GM23248 (cell line): ENCODE data around the gene CHN2. TPM values are rescaled to one million over a fixed set of nuclear protein-coding genes. Genes with fewer than 3 reads are reported as not detected.

Experiments used
- DNase-seq: peaks from one replicate; pipeline ENCODE4 v3.0.0-alpha.2; 2015
- H2AFZ ChIP-seq: fragments of 200-600 bp; sonication (generic); 2 replicates; pipeline ENCODE4 v1.6.1; 2016; ENCODE audit warnings: antibody characterized with exemption
- H3F3A ChIP-seq: fragments of 200-600 bp; sonication (generic); 2 replicates; pipeline ENCODE4 v1.6.1; 2016; ENCODE audit warnings: mild to moderate bottlenecking, antibody characterized with exemption, mixed run types; ENCODE audit not compliant: insufficient read depth
- H3K27ac ChIP-seq: fragments of 200-600 bp; sonication (generic); 2 replicates; pipeline ENCODE4 v1.5.1; 2016; ENCODE audit warnings: mild to moderate bottlenecking
- H3K27me3 ChIP-seq: fragments of 200-600 bp; sonication (generic); replicated peaks from 2 replicates; pipeline ENCODE4 v1.6.1; 2016; ENCODE audit warnings: mild to moderate bottlenecking; ENCODE audit not compliant: insufficient read depth
- H3K36me3 ChIP-seq: fragments of 200-600 bp; sonication (generic); 2 replicates; pipeline ENCODE4 v1.6.1; 2016; ENCODE audit warnings: low read depth, mild to moderate bottlenecking
- H3K4me1 ChIP-seq: fragments of 200-600 bp; sonication (generic); 2 replicates; pipeline ENCODE4 v1.6.1; 2016; ENCODE audit warnings: mild to moderate bottlenecking; ENCODE audit not compliant: insufficient read depth
- H3K4me2 ChIP-seq: fragments of 200-600 bp; sonication (generic); one replicate; pipeline ENCODE4 v1.6.1; 2016; ENCODE audit warnings: mild to moderate bottlenecking; ENCODE audit not compliant: unreplicated experiment
- H3K4me3 ChIP-seq: fragments of 200-600 bp; sonication (generic); 2 replicates; pipeline ENCODE4 v1.5.1; 2016; ENCODE audit warnings: mild to moderate bottlenecking
- H3K79me2 ChIP-seq: fragments of 200-600 bp; sonication (generic); 2 replicates; pipeline ENCODE4 v1.6.1; 2016; ENCODE audit warnings: mild to moderate bottlenecking; ENCODE audit not compliant: insufficient read depth
- H3K9ac ChIP-seq: fragments of 200-600 bp; sonication (generic); 2 replicates; pipeline ENCODE4 v1.6.1; 2016; ENCODE audit warnings: mild to moderate bottlenecking
- H3K9me2 ChIP-seq: fragments of 200-600 bp; sonication (generic); 2 replicates; pipeline ENCODE4 v1.6.1; 2016; ENCODE audit warnings: mixed run types, mild to moderate bottlenecking, moderate library complexity; ENCODE audit not compliant: insufficient read depth
- H3K9me3 ChIP-seq: fragments of 200-600 bp; sonication (generic); one replicate; pipeline ENCODE4 v1.6.1; 2017; ENCODE audit warnings: low read depth
- H4K20me1 ChIP-seq: fragments of 200-600 bp; sonication (generic); 2 replicates; pipeline ENCODE4 v1.6.0; 2016; ENCODE audit not compliant: insufficient read depth
- EZH2 ChIP-seq: fragments of 200-600 bp; sonication (generic); IDR thresholded peaks from 2 replicates; pipeline ENCODE4 v1.6.1; 2018; ENCODE audit warnings: antibody characterized with exemption, mild to moderate bottlenecking; ENCODE audit not compliant: insufficient read depth, poor library complexity, severe bottlenecking
- EZH2phosphoT487 ChIP-seq: fragments of 200-600 bp; sonication (generic); IDR thresholded peaks from 2 replicates; pipeline ENCODE4 v1.6.1; 2018; ENCODE audit warnings: antibody characterized with exemption, moderate library complexity, mild to moderate bottlenecking, low read depth; ENCODE audit not compliant: insufficient read depth
- WGBS, 2 experiments: methylation state at CpG; one replicate each; pipeline ENCODE4 v1.1.6; 2015 to 2017; ENCODE audit warnings: low lambda C conversion rate in 2 of 2, low coverage in 1 of 2; ENCODE audit errors: missing lambda C conversion rate in 2 of 2; 5-methylcytosine and 5-hydroxymethylcytosine counted together
- in situ Hi-C: fragments of 300-500 bp; cut with MboI; formaldehyde crosslinking; loops from 2 replicates; pipeline ENCODE4 v1.15.0; 2020
- polyA plus RNA-seq: library from polyadenylated mRNA; unstranded; fragments of >200 nt; fragmentation: Nextera tagmentation; extraction: Ambion mirVana; gene quantifications from 2 replicates; pipeline ENCODE4 v1.2.1, GENCODE V29; 2016
- total RNA-seq: library from RNA; depleted of rRNA; stranded (reverse); fragments of >200 nt; shearing (Covaris generic); gene quantifications from 2 replicates; pipeline ENCODE4 v1.2.3, GENCODE V29; 2014

Gene CHN2
- total and polyA plus RNA-seq, 2 experiments from 2014 or later: 1.5 to 2.3 TPM

DNA sequence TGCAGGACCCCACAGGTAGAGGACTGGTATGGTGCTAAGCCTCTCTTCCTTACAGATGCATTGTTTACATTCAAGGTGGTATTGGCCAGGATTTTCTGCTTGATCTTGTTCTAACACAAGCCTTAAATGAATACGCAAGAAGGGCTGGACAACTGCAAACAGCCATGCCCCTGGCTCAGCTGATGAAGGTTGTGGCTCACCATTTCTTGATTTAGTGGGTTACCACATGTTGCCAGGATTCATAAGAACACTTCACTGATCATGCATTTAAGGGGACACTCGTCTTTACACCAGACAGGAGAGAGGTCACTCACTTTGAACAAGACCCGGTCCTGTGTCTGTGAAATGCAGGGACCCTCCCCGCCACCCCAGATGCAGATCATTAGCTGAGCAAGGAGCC lies 82.2 kb downstream of the CHN2 start:
- 73 to 74% methylated on average over 4 of the region's 4 CpGs for WGBS, 2 experiments
- TF ChIP-seq EZH2 (no peak), EZH2phosphoT487 (no peak)
- in situ Hi-C loops: no loop called here

DNA sequence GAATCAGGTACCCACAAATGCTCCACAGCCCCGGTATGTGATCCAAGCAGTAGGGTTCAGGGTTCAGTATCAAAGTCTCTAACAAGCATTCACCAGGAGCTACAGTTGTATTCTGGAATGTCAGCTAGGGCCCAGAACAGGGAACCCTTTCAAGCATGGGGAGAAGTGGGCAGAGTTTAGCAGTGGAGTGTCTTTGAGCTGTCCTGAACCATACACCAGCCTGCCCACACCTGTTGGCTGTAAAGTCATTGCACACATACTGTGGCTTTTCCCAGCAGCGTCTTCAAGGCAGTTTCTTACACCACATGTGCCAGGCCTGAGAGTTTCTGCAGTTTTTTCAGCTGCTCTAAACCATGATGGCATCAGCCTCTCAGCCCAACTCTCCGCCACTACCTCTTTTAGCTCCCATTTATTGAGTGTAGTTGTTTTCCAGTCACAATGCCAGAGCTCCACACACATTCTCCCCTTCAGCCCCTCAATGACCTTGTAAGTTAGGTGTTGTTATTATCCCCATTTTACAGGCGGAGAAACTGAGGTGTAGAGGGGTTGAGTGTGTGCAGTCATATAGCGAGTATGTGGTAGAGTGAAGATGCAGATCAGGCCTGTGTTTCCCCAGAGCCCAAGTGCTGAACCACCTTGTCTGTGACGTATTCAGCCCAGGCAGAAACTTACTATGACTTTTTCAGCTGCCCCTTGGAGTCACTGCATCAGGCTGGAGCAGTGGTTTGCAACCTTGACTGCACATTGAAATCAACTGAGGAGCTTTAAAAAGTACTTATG lies 83.1 kb downstream of the CHN2 start:
- Histone ChIP-seq H3K4me1 (peaks cover 5% of the 10 kb centered on the region; the same call in 1 of the 2 replicates), H3K36me3 (no peaks in the 10 kb centered on the region), H4K20me1 (no peaks in the 10 kb centered on the region), H3K4me3 (no peak overlapping the region), H3K27ac (no peak overlapping the region), H3F3A (peaks cover 5% of the 10 kb centered on the region; the same call in 1 of the 2 replicates), H3K79me2 (no peaks in the 10 kb centered on the region), H3K9ac (no peak overlapping the region), H2AFZ (no peak overlapping the region), H3K4me2 (no peak overlapping the region), H3K27me3 (0 out of 2 replicates have a peak, but pooled peaks cover 7% of the 10 kb centered on the region), H3K9me2 (no peaks in the 10 kb centered on the region), H3K9me3 (no peaks in the 10 kb centered on the region)
- 82 to 88% methylated on average over 6 of the region's 6 CpGs for WGBS, 2 experiments
- in situ Hi-C loops: no loop called here
- no peak for DNase-seq
- no peak for TF ChIP-seq EZH2phosphoT487
- TF ChIP-seq EZH2: no peak

More for the DNA sequence above, 82.2 kb downstream of the CHN2 start:
- no peaks in the 10 kb centered on the region for H3K79me2 ChIP-seq
- H3K9me3 ChIP-seq: no peaks in the 10 kb centered on the region
- no peaks in the 10 kb centered on the region for H3K9me2 ChIP-seq
- no peak overlapping the region for H3K27ac ChIP-seq
- DNase-seq: no peak
- H3F3A ChIP-seq: peaks cover 5% of the 10 kb centered on the region; the same call in 1 of the 2 replicates
- no peak overlapping the region for H3K4me2 ChIP-seq
- no peaks in the 10 kb centered on the region for H4K20me1 ChIP-seq
- no peaks in the 10 kb centered on the region for H3K36me3 ChIP-seq
- no peak overlapping the region for H3K9ac ChIP-seq
- H3K4me3 ChIP-seq: no peak overlapping the region
- peaks cover 5% of the 10 kb centered on the region; the same call in 1 of the 2 replicates for H3K4me1 ChIP-seq
- H2AFZ ChIP-seq: no peak overlapping the region
- H3K27me3 ChIP-seq: 0 out of 2 replicates have a peak, but pooled peaks cover 7% of the 10 kb centered on the region

DNA sequence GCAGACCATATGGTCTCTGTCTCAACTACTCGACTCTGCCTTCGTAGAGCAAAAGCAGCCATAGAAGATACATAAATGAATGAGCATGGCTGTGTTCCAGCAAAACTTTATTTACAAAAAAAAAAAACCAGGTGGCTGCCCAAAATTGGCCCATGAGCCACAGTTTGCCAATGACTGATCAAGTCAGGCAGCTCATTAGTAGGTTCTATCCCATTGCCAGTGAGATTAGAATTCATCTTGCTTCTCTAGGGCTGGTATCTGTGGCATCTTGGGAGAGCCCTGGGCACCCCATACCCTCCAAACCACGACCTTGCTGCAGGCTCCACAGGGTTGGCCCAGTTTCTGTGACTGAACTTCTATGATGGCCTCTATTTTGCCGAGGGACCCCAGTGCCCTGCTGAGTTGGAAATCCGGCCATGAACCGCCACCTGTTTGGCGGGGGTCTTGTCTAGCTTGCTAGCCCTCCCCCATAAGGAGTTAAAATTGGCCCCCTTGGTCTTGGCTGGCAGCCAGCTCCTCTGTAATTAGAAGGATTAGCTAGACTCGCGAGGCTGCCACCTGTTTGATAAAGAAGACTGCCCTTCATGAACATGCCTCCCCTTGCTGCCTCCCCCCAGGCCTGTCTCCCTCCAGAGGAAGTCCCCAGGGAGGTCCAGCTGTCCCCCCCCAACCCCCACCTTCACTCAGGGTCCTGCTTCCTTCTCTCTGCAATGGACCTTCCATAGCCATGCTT lies 83.9 kb downstream of the CHN2 start:
- Histone ChIP-seq H3K27ac (no peak overlapping the region), H2AFZ (no peak overlapping the region), H3K79me2 (no peaks in the 10 kb centered on the region), H3K36me3 (no peaks in the 10 kb centered on the region), H3K9me3 (no peaks in the 10 kb centered on the region), H3K9me2 (no peaks in the 10 kb centered on the region), H3K4me2 (no peak overlapping the region), H3F3A (peaks cover 4% of the 10 kb centered on the region; the same call in 1 of the 2 replicates), H3K4me3 (no peak overlapping the region), H4K20me1 (no peaks in the 10 kb centered on the region), H3K27me3 (0 out of 2 replicates have a peak, but pooled peaks cover 7% of the 10 kb centered on the region), H3K9ac (no peak overlapping the region), H3K4me1 (peaks cover 5% of the 10 kb centered on the region; the same call in 1 of the 2 replicates)
- TF ChIP-seq EZH2phosphoT487: no peak
- WGBS, 2 experiments: 73% methylated on average over 9 of the region's 9 CpGs
- no peak for DNase-seq
- in situ Hi-C loops: no loop called here

DNA sequence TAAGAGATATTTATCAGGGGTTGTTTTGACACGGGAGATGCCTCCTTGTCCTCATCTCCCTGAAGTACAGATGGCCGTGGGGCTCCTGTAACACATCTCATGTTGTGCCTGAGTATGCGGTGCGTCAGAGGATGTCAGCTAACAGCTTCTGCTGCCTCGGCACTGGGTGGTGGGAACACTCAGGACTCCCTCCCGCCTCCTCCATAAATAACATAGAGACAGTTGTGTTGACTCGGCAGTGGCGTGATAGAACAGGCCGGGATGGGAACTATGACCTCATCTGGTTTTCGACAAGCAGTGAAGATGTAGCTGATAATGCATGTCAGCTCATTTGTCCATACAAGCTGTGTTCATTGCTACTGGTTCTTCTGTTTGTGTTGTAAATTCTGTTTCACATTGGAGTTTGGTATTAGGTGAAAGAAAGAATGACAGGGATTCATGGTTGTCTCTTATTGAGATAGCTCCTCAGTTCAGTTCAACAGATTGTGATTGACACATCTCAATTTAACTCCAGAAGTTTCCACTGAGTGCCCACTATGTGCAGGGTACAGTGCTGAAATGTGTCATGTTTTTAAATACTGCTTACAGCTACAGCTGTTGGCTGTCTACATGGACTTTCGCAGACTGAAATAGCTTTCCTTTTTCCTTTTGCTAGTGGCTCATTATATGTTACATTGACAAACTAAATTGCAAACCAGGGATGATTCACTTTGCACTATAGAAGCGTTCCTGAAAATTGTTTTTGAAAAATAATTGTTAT lies 87.4 kb downstream of the CHN2 start:
- no peak overlapping the region for H3K9ac ChIP-seq
- no peak overlapping the region for H3K4me2 ChIP-seq
- no peaks in the 10 kb centered on the region for H3K9me2 ChIP-seq
- H3K36me3 ChIP-seq: no peaks in the 10 kb centered on the region
- no peak for TF ChIP-seq EZH2
- TF ChIP-seq EZH2phosphoT487: no peak
- no peak overlapping the region for H3K27ac ChIP-seq
- no peak for DNase-seq
- peaks cover 15% of the 10 kb centered on the region for H3F3A ChIP-seq
- no peak overlapping the region for H2AFZ ChIP-seq
- H4K20me1 ChIP-seq: no peaks in the 10 kb centered on the region
- 64 to 76% methylated on average over 12 of the region's 12 CpGs for WGBS, 2 experiments
- no peaks in the 10 kb centered on the region for H3K79me2 ChIP-seq
- H3K4me1 ChIP-seq: peaks cover 8% of the 10 kb centered on the region
- H3K27me3 ChIP-seq: 0 out of 2 replicates have a peak, but pooled peaks cover 7% of the 10 kb centered on the region
- H3K4me3 ChIP-seq: no peak overlapping the region
- in situ Hi-C loops: no loop called here
- H3K9me3 ChIP-seq: no peaks in the 10 kb centered on the region
